GM21528 (cell line): Measurements from ENCODE around the gene THRAP3.

ENCODE experiments used
- ATAC-seq: cut with Tn5 transposase; IDR thresholded peaks from one replicate; pipeline ENCODE4 v1.9.1; 2021; ENCODE audit warnings: mild to moderate bottlenecking, moderate library complexity; ENCODE audit not compliant: unreplicated experiment, low FRiP score

The THRAP3 gene

DNA sequence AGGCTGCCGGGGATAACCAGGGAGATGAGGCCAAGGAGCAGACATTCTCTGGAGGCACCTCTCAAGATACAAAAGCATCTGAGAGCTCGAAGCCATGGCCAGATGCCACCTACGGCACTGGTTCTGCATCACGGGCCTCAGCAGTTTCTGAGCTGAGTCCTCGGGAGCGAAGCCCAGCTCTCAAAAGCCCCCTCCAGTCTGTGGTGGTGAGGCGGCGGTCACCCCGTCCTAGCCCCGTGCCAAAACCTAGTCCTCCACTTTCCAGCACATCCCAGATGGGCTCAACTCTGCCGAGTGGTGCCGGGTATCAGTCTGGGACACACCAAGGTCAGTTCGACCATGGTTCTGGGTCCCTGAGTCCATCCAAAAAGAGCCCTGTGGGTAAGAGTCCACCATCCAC, 62.6 kb downstream of the THRAP3 start:
- no peak for ATAC-seq

- ATAC-seq, result no peak
Observed at GRCh38 chr1:36287595-36287994, 63.4 kb downstream of the THRAP3 start.

- ATAC-seq, result no peak
Observed at GRCh38 chr1:36295390-36295789, 71.1 kb downstream of the THRAP3 start.

- ATAC-seq, result no peak
Observed at GRCh38 chr1:36297062-36297461, 72.8 kb downstream of the THRAP3 start.

DNA sequence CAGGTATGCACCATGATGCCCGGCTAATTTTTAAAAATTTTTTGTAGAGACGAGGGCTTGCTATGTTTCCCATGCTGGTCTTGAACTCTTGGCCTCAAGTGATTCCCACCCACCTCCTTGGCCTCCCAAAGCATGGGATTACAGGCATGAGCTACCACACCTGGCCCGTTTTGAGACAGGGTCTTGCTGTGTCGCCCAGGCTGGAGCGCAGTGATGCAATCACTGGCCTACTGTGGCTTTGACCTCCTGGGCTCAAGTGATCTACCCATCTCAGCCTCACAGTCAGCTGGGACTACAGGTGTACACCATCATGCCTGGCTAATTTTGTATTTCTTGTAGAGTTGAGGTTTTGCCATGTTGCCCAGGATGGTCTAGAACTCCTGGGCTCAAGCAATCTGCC, 74.4 kb downstream of the THRAP3 start:
- ATAC-seq, result no peak

GRCh38 chr1:36300526-36300925, 76.3 kb downstream of the THRAP3 start:
- no peak for ATAC-seq

GRCh38 chr1:36301220-36301619, 77.0 kb downstream of the THRAP3 start:
- no peak for ATAC-seq

GRCh38 chr1:36303244-36303643, 79.0 kb downstream of the THRAP3 start:
- no peak for ATAC-seq

GRCh38 chr1:36303650-36304360, 79.6 kb downstream of the THRAP3 start:
- ATAC-seq, result no peak

GRCh38 chr1:36304521-36304920, 80.3 kb downstream of the THRAP3 start:
- no peak for ATAC-seq

GRCh38 chr1:36304970-36305914, 81.0 kb downstream of the THRAP3 start:
- ATAC-seq, result no peak

DNA sequence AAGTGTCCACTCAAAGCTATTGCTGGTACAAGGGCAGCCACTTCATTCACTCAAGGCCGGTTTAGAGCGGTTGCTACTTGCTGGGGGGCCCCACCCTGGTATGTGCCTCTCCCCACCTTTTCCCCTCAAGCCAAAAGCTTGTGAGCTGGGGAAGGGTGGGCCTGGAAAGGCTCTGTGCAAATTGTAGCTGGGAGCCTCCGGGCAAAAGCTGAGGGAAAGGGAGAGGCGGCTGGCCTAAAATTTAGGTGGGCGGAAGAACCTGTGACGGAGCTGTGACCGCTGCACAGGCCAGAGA, 81.6 kb downstream of the THRAP3 start:
- ATAC-seq, result no peak

DNA sequence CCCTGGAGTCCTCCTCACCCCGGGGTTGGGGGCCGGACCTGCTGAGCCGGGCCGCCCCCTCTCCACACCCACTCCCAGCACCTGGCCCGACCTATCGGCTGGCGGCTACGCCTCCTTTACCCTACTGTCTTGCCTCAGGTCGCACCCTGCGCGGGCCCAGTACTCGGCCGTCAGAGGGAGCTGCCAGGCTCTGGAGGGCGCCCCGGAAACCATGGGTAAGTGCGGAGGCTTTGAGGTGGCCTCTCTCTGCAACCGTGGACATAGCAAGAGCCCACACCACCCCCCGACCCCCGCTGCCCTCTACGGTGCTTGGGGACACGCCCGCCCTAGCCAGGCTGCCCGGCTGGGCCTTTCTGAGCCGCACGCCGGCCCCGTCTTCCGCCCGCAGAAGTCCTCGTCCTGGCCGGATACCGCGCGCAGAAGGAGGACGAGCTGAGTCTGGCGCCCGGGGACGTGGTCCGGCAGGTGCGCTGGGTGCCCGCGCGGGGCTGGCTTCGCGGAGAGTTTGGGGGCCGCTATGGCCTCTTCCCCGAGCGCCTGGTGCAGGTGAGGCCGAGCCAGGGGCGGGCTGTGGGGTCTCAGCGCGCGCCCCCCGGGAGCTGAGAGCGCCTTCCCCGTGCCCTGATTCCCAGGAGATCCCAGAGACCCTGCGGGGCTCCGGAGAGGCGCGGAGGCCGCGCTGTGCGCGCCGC, 82.1 kb downstream of the THRAP3 start, which contains the start of gene SH3D21:
Gene SH3D21, plus strand, starts transcription at position 159 of the 692 bp plus-strand sequence. Its CDS starts 53 bp downstream, at position 212.
- ATAC-seq, result peak; percentile 32

DNA sequence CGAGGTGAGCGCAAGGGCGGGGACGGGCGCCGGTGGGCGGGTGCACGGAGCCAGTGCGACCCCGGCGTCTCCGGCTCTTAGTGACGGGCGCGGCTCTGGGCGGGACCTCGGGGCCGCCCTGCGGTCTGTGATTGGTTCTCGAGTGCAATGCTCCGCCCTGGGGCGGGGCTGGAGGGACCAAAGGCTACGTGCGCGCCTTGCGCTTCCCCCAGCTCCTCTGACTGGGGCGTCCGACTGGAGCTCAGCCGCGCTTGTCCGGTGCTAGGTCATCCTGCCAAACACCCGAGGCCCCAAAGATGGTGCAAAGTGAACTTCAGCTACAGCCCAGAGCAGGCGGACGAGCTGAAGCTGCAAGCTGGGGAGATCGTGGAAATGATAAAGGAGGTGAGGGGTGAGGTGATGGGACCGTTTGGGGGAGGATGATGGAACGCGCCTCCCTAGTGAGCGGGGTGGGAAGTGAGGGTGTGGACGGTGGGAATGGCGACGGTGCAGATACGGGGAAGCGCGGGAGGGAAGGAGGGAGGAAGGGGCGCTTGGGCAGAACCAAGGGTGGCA, 82.7 kb downstream of the THRAP3 start:
- peak; percentile 95 for ATAC-seq

DNA sequence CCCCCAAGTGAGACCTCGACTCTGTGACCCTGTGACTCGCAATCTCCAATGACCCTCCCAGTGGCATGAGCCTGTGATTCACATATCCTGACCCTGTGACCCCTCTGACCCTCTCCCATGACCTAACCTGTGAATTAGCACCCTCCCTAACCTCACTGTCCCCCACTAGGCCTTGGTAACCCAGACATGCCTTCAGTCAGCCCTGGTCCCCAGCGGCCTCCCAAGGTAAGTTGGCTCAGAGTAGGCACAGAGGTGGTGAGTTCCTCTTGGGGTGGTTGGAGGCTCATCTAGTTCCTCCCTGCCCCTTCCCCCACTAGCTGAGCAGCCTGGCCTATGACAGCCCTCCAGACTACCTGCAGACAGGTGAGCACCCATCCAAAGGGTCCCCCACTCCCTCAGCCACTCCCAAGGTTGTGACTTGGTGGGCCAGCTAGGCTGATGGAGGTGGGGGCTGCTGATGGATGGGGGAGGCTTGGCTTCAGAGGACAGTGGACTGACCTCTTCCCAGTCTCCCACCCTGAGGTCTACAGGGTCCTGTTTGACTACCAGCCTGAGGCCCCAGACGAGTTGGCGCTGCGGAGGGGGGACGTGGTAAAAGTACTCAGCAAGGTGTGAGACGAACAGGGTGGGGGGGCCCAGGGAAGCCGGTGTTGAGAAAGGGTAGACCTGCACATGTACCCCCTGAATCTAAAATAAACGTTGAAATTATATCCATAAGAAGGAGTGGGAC, 83.5 kb downstream of the THRAP3 start:
- ATAC-seq, result no peak

DNA sequence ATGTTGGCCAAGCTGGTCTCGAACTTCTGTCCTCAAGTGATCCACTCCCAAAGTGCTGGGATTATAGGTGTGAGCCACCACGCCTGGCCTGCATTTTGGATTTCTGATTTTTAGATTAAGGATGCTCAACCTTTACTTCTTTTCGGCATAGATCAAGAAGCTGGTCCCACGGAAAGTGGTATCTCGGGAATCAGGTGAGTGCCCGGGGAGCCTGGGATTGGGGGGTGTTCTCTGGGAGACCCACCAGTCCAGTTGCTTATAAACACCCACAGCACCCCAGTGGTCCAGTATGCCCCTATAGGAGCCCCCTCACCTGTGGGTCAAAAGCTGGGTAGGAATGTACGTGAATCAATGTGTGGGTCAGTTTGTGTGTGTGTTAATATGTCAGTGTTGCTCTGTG, 85.2 kb downstream of the THRAP3 start:
- ATAC-seq, result no peak

- no peak for ATAC-seq
Observed at GRCh38 chr1:36320291-36320761, 96.1 kb downstream of the THRAP3 start.

GRCh38 chr1:36320767-36321118, 96.5 kb downstream of the THRAP3 start:
- no peak for ATAC-seq

- no peak for ATAC-seq
Observed at GRCh38 chr1:36321119-36321951, 97.1 kb downstream of the THRAP3 start.
